ENCODE measurements around the gene PHIP. TPM values are rescaled to one million over a fixed set of nuclear protein-coding genes. Genes with fewer than 3 reads are reported as not detected.

Gene PHIP
- total and polyA plus RNA-seq, 2 donors (not counting 3 experiments of a cell fraction or from before 2014, with no cell fraction given), result 3.5 to 28.4 TPM

GRCh38 chr6:79081663-79082062 lies 3.6 kb upstream of the PHIP start:
- peaks cover under 1% of the 10 kb centered on the region for H3K79me2 ChIP-seq (ENCODE audit: control insufficient read depth, insufficient read depth, low read length)
- TF ChIP-seq GATA2 (IDR thresholded peaks at IDR 0.05; ENCODE audit: insufficient read depth, insufficient read length, low read depth, low read length), result no peak
- no peak for TF ChIP-seq POLR2AphosphoS5 (IDR thresholded peaks at IDR 0.05; ENCODE audit: insufficient read depth, low read depth, low read length)
- TF ChIP-seq, protein P1, sequence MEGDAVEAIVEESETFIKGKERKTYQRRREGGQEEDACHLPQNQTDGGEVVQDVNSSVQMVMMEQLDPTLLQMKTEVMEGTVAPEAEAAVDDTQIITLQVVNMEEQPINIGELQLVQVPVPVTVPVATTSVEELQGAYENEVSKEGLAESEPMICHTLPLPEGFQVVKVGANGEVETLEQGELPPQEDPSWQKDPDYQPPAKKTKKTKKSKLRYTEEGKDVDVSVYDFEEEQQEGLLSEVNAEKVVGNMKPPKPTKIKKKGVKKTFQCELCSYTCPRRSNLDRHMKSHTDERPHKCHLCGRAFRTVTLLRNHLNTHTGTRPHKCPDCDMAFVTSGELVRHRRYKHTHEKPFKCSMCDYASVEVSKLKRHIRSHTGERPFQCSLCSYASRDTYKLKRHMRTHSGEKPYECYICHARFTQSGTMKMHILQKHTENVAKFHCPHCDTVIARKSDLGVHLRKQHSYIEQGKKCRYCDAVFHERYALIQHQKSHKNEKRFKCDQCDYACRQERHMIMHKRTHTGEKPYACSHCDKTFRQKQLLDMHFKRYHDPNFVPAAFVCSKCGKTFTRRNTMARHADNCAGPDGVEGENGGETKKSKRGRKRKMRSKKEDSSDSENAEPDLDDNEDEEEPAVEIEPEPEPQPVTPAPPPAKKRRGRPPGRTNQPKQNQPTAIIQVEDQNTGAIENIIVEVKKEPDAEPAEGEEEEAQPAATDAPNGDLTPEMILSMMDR (IDR thresholded peaks at IDR 0.05; ENCODE audit: extremely low read depth in 1 of 2, insufficient read depth in 1 of 2, low read depth in 1 of 2, low read length in 2 of 2), result no peak
- TF ChIP-seq MYC (IDR thresholded peaks at IDR 0.05; ENCODE audit: low read depth, low read length), result no peak
- no peak for TF ChIP-seq JUN (IDR thresholded peaks at IDR 0.05; ENCODE audit: borderline replicate concordance, insufficient read depth, insufficient read length, low read depth)
- no peak for TF ChIP-seq POLR2A (IDR thresholded peaks at IDR 0.05; ENCODE audit: low read depth, low read length)
- TF ChIP-seq FOS (IDR thresholded peaks at IDR 0.05; ENCODE audit: borderline replicate concordance, insufficient read depth, low read length), result no peak
- no peak for TF ChIP-seq EZH2 (IDR thresholded peaks at IDR 0.05; ENCODE audit: borderline replicate concordance, low read depth, low read length, severe bottlenecking)
- H3K9ac ChIP-seq (replicated peaks; ENCODE audit: extremely low read depth, insufficient read depth, low read length), result no peak overlapping the region
- ChIA-PET CTCF (no interaction called here), POLR2A (no interaction called here)
- no peaks in the 10 kb centered on the region for H3K9me1 ChIP-seq (replicated peaks; ENCODE audit: control insufficient read depth, extremely low read depth, insufficient read depth, low read length)
- H2AFZ ChIP-seq (ENCODE audit: low read depth, low read length), result no peak overlapping the region
- intact Hi-C loops (cut with micrococcal nuclease) (loop anchor here (5.0 kb wide), 1 partner anchor 304 kb away; no protein-coding TSS in a partner anchor), dilution Hi-C loops (cut with MboI; ENCODE audit: extremely low pct_ligation_motif_present, low sequenced_read_pairs) (no loop called here)
- H3K4me1 ChIP-seq (ENCODE audit: control insufficient read depth, extremely low read depth, insufficient read depth, low read length), result peaks cover 8% of the 10 kb centered on the region
- no peak for FAIRE-seq
- no peak for DNase-seq (ENCODE audit: low read depth, low spot score)
- H3K27me3 ChIP-seq (ENCODE audit: control insufficient read depth in 2 of 2, insufficient read depth in 2 of 2, low read length in 2 of 2), result no peaks in the 10 kb centered on the region
- no peak overlapping the region for H3K4me2 ChIP-seq (ENCODE audit: insufficient read depth, low read length)
- no peak overlapping the region for H3K4me3 ChIP-seq (replicated peaks in 1 of 3; ENCODE audit: insufficient read depth in 1 of 3, low read depth in 1 of 3, low read length in 3 of 3)
- no peaks in the 10 kb centered on the region for H3K36me3 ChIP-seq (ENCODE audit: control insufficient read depth in 2 of 2, extremely low read depth in 1 of 2, insufficient read depth in 2 of 2, low read length in 2 of 2)
- no peak overlapping the region for H3K27ac ChIP-seq (ENCODE audit: insufficient read depth, low read depth, low read length)
- H3K9me3 ChIP-seq (replicated peaks; ENCODE audit: control insufficient read depth, insufficient read depth, low read length), result no peaks in the 10 kb centered on the region
- H4K20me1 ChIP-seq (replicated peaks; ENCODE audit: control insufficient read depth, extremely low read depth, insufficient read depth, low read length), result no peaks in the 10 kb centered on the region
- BruUV-seq (replicated peaks), result no TSS peak

Measured in endothelial cell of umbilical vein (primary cell).